NCI-H1694 treated with DMSO at 0.1 percent for 48 hours (cell line): ENCODE data around the gene LRFN4.

Source experiments
- DNase-seq: peaks from one replicate; lab custom pipeline; 2025; lab: John Stamatoyannopoulos, UW

LRFN4 gene

DNA sequence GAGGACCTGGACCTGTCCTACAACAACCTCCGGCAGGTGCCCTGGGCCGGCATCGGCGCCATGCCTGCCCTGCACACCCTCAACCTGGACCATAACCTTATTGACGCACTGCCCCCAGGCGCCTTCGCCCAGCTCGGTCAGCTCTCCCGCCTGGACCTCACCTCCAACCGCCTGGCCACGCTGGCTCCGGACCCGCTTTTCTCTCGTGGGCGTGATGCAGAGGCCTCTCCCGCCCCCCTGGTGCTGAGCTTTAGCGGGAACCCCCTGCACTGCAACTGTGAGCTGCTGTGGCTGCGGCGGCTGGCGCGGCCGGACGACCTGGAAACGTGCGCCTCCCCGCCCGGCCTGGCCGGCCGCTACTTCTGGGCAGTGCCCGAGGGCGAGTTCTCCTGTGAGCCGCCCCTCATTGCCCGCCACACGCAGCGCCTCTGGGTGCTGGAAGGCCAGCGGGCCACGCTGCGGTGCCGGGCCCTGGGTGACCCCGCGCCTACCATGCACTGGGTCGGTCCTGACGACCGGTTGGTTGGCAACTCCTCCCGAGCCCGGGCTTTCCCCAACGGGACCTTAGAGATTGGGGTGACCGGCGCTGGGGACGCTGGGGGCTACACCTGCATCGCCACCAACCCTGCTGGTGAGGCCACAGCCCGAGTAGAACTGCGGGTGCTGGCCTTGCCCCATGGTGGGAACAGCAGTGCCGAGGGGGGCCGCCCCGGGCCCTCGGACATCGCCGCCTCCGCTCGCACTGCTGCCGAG lies 1.5 kb downstream of the LRFN4 start:
- no peak for DNase-seq

DNA sequence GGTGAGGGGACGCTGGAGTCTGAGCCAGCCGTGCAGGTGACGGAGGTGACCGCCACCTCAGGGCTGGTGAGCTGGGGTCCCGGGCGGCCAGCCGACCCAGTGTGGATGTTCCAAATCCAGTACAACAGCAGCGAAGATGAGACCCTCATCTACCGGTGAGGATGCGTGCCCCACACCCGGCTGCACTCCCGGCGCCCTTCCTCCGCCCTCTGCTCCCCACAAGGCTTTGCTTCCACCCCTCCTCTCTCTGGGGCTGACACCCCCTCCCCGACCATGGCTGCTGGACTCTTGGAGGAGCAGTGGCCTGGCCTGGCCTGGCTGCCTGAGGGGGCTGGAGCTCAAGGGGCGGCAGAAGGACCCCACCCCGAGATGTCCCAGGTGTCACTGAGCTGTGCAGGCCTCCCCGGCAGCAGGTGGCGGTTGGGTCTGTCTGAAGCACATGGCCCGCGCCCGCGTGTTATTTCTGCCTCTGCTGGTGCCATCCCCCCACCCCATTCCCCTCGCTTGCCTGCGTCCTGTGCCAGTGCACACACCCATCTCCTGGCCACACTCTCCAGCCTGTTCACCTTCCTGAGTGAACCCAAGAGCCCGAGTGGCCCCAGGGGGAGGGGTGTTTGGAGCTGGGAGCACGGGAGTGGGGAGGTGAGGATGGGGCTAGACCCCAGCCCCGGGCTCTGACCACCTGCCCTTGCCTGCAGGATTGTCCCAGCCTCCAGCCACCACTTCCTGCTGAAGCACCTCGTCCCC lies 2.2 kb downstream of the LRFN4 start:
- no peak for DNase-seq

DNA sequence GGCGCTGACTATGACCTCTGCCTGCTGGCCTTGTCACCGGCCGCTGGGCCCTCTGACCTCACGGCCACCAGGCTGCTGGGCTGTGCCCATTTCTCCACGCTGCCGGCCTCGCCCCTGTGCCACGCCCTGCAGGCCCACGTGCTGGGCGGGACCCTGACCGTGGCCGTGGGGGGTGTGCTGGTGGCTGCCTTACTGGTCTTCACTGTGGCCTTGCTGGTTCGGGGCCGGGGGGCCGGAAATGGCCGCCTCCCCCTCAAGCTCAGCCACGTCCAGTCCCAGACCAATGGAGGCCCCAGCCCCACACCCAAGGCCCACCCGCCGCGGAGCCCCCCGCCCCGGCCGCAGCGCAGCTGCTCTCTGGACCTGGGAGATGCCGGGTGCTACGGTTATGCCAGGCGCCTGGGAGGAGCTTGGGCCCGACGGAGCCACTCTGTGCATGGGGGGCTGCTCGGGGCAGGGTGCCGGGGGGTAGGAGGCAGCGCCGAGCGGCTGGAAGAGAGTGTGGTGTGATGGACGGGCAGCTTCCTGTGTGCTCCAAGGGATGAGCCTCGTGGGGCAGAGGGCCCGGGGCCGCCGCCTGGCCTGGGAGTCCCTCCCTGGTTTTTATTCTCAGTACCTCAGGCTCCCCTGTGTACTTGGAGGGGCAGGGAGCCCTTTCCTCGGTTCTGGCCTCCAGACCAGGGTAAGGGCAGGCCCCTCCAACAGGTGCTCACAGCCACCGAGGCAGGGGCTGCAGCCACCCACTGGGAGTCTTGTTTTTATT lies 3.0 kb downstream of the LRFN4 start:
- DNase-seq: no peak

DNA sequence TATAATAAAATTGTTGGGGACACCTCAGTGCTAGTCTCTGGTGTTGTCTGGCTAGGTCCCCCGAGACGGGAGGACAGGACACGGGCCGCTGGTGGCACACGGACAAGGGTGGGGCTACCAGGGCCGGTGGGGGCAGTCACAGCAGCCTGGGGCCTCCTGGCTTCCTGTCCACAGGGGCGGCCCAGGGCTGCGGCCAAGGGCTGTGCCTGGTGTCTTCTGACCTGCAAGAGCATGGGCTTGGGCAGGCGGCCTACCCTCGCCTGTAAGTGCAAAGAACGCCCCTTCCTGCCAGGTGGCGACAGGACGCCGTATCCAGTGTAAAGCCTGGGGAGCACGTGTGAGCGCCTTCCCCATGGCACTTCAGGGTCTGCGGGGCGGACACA lies 3.6 kb downstream of the LRFN4 start:
- DNase-seq: no peak

- no peak for DNase-seq
Measured at GRCh38 chr11:66861038-66861773, 4.3 kb downstream of the LRFN4 start.

DNA sequence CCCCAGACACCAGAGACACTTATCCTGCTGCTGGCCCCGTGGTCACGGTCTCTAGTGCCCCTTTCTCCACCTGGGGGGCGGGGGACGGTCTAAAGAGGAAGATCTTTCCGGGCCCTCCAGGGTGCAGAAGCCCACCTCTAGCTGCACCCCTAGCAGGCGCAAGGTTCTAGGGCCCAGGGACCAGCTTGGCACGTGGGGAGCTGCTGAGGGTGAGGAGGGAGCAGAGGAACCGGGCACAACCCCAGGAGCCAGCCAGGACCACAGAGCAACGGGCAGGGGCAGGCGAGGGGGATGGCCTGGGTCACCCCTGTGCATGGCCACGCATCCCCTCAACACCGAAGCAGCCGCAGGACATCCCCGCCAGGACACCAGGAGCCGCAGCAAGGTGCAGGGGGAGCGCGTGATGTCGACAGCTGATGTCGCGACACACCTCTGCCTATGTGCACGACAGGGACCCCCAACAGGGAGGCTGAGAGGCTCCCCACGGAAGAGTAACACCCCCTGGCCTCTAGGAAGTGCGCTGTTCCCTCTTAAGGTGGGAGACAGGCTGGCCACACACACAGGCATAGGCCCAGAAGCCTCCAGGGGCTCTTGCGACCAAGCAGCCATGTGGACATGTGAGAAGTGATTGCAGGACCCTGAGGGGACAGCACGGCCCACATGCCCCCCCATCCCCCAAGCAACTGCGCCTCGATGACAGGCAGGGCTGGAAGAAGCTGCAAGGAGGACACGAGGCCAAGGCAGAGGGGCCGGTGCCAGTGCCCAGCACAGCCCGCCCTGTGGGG lies 5.1 kb downstream of the LRFN4 start:
- DNase-seq: no peak

DNA sequence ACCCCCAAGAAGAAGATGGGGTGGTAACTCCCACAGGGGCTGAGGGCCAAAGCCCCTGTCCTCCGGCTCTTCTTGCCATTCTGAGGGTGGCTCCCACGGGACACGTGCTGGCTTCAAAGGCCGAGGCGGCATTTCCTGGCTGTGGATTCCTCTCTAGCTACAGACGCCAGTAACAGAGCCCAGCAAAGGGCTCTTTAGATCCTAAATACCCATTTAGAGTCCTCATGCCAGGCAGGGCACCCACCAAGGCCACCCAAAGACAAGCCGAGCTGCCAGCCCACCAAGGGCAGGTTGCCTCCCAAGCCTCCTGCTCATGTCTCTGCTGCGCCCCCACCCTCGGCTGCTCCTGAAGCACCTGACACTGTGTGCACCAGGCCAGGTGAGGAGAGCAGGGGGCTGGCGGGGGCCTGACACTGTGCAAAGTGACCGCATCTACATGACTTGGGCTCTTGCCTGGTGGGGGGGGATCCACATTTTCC lies 5.7 kb downstream of the LRFN4 start:
- no peak for DNase-seq

GRCh38 chr11:66863428-66864125 lies 6.7 kb downstream of the LRFN4 start:
- DNase-seq: no peak

GRCh38 chr11:66864172-66864901 lies 7.5 kb downstream of the LRFN4 start:
- DNase-seq: no peak

DNA sequence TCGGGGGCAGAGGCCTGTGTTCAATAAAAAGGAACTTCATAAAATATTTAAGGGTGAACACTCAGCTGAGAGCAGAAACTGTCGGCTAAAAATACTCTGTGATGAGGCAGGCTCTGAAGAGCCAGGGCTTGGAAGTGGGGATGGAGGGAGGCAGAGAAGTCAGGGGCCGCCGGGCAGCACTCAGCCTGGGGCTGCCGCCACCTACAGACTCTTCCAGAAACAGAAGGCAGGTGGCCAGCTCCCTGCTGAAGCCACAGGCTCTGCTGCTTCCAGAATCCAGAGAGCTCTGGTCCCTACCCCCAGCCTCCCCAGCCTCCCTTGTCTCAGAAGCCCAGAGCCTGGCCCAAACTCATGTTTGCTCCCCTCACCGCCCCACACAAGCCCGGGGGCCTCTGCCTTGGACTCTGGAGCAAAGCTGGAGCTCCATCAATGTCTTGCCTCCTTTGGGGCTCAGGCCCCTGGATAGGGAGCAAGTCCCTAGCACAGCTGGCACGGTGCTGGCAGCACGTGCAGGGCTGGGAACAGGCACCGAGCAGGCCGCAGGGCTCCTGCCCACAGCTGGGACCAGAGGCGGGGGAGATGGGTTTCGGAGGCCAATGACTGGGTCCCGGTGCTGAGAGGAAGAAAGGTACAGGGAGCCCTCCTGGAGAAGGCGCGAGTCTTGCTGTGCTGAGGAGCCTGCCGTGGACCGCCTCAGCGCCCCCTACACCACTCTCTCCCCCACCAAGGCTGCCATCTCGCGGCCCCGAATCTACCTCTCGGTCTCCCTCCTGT lies 8.2 kb downstream of the LRFN4 start:
- no peak for DNase-seq

- DNase-seq: no peak
Measured at GRCh38 chr11:66866007-66866406, 9.1 kb downstream of the LRFN4 start.

GRCh38 chr11:66866511-66866986 lies 9.7 kb downstream of the LRFN4 start:
- DNase-seq: peak; percentile 53

- no peak for DNase-seq
Measured at GRCh38 chr11:66867425-66868040, 10.7 kb downstream of the LRFN4 start.

DNA sequence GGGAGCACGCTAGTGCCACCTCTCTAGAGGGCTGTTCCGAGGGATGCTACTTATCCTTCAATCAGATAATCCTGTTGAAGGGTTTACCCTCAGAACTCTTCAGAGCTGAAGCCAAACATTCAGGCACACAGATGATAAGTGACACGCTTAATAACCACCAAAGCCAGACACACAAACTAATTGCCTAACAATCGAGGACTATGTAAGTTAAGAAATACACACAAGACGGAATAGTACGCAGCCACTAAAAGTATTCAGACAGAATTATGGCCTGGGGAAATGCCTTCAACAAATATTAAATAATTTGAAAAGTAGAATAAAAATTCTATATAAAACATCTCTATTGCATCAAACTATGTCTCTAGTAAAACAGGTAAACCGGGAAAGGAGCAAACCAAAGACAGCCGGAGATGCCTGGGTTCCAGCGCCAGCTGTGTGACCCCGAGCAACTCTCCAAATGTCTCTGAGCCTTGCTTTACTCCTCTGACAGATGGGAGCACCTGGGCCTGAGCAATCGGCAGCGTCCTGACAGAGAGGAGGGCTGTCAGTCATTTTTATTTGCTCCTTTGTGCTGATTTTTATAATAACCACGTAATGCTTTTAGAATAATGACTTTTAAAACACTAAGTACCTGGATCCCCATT lies 11.3 kb downstream of the LRFN4 start:
- no peak for DNase-seq

- no peak for DNase-seq
Measured at GRCh38 chr11:66868726-66869566, 12.1 kb downstream of the LRFN4 start.

- no peak for DNase-seq
Measured at GRCh38 chr11:66869567-66869870, 12.7 kb downstream of the LRFN4 start.

DNA sequence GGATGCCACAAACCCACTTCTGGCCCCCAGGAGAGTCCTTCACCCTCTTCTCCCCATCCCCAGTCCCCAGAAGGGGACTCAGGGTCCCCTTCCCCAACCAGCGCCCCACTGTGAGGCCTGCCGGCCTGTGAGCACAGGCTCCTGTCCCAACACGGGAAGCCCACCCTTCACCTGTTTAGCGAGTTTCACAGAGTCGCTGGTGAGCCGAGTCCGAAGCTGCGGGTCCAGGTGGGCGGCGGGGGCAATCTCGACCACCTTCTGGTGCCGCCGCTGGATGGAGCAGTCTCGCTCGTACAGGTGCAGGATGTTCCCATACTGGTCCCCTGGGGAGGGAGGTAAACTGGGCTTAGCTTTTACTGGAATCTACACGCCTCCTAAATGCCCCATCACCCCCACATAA lies 13.3 kb downstream of the LRFN4 start:
- no peak for DNase-seq
